OCI-LY1 (cell line): ENCODE results near the gene RBPMS2.

Experiments
- EZH2 ChIP-seq: fragments of 200-600 bp; sonication (generic), shearing (Covaris generic); IDR thresholded peaks from 2 replicates; pipeline ENCODE4 v1.8.0; 2017; ENCODE audit warnings: borderline replicate concordance, mixed run types, mild to moderate bottlenecking, antibody characterized with exemption, low read length, moderate library complexity, mixed read lengths
- TF ChIP-seq, protein P1 (sequence below): fragments of 200-600 bp; sonication (generic), shearing (Covaris generic); IDR thresholded peaks from 2 replicates; pipeline ENCODE4 v1.5.1; 2017; ENCODE audit warnings: mild to moderate bottlenecking, antibody characterized with exemption, low read length, moderate library complexity, mixed read lengths

DNA sequence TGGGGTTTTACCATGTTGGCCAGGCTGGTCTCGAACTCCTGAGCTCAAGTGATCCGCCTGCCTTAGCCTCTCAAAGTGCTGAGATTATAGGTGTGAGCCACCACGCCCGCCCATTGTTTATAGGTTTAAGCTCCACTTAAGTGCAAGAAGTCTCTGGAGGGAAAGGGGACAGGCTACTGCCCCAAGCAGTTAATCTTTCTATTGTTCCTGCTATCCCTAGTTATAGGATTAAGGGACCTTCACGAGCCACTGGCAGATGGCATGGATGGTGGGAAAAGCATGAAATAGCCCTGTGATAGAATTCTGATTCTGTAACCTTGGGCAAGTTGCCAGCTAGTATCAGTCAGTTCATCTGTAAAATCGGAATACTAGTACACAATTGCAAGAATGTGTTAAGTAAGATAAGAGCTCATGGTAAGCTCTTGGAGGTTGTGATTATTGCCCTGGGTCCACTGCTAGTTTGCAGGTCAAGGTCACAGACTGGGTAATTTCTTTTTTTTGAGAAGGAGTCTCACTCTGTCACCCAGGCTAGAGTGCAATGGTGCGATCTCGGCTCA is 5.3 kb upstream of the RBPMS2 start:
- TF ChIP-seq, protein P1, sequence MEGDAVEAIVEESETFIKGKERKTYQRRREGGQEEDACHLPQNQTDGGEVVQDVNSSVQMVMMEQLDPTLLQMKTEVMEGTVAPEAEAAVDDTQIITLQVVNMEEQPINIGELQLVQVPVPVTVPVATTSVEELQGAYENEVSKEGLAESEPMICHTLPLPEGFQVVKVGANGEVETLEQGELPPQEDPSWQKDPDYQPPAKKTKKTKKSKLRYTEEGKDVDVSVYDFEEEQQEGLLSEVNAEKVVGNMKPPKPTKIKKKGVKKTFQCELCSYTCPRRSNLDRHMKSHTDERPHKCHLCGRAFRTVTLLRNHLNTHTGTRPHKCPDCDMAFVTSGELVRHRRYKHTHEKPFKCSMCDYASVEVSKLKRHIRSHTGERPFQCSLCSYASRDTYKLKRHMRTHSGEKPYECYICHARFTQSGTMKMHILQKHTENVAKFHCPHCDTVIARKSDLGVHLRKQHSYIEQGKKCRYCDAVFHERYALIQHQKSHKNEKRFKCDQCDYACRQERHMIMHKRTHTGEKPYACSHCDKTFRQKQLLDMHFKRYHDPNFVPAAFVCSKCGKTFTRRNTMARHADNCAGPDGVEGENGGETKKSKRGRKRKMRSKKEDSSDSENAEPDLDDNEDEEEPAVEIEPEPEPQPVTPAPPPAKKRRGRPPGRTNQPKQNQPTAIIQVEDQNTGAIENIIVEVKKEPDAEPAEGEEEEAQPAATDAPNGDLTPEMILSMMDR, result no peak
- TF ChIP-seq EZH2, result no peak
